Panc1 (cell line): Measurements from ENCODE around the gene DGKG.

Source experiments
- CTCF ChIP-seq: fragments of 450-650 bp; IDR thresholded peaks from 2 replicates; pipeline ENCODE4 v1.5.1; 2017; ENCODE audit warnings: mild to moderate bottlenecking
- POLR2AphosphoS5 ChIP-seq: IDR thresholded peaks from 2 replicates; pipeline ENCODE4 v1.6.1; 2012; ENCODE audit warnings: mild to moderate bottlenecking, low read depth, low read length, moderate library complexity
- TCF7L2 ChIP-seq: IDR thresholded peaks from 2 replicates; pipeline ENCODE4 v1.6.1; 2011; ENCODE audit warnings: mild to moderate bottlenecking, low read depth, low read length, inconsistent platforms

- TF ChIP-seq CTCF (no peak), TCF7L2 (no peak), POLR2AphosphoS5 (no peak)
Measured at GRCh38 chr3:186172353-186172752, 189.7 kb downstream of the DGKG start.
